ENCODE measurements around the gene SYK. TPM values are rescaled to one million over a fixed set of nuclear protein-coding genes. Genes with fewer than 3 reads are reported as not detected.

The SYK gene
- total RNA-seq, 1 donor from 2014 or later = not detected

DNA sequence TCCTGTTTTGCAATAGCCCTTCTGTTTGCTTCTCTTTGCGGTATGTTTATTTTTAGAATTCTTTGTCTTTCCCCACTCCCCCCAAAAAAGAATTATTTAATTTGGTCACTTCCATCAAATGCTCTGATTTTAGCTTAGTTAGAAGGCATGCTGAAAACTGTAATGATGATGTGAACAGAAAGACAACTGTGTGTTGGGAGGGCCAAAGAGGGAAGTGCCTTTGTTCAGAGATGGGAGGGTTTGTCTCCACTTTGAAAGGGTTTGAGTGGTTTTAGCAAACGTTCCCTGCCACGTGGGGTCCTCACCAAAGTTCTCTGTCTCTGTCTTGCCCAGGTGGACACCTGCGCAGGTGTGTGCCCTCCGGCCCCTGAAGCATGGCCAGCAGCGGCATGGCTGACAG lies 41.9 kb downstream of the SYK start:
- no peak overlapping the region for H3K4me2 ChIP-seq
- H3K27me3 Mint-ChIP-seq (ENCODE audit: insufficient read depth, low read depth) = peaks cover 3% of the 10 kb centered on the region
- H3K4me3 ChIP-seq = no peak overlapping the region
- no peaks in the 10 kb centered on the region for H3K36me3 Mint-ChIP-seq
- no peaks in the 10 kb centered on the region for H3K27me3 ChIP-seq
- H4K20me1 ChIP-seq (ENCODE audit: low read depth) = no peaks in the 10 kb centered on the region
- no peak overlapping the region for H3K4me3 Mint-ChIP-seq
- H3F3A ChIP-seq (ENCODE audit: low read depth) = peaks cover 16% of the 10 kb centered on the region
- H3K4me1 ChIP-seq = no peaks in the 10 kb centered on the region
- H3K9ac ChIP-seq = no peak overlapping the region
- H3K4me1 Mint-ChIP-seq = no peaks in the 10 kb centered on the region
- no peak overlapping the region for H3K27ac ChIP-seq
- no peaks in the 10 kb centered on the region for H3K36me3 ChIP-seq
- H2AFZ ChIP-seq (replicated peaks) = no peak overlapping the region
- H3K9me3 ChIP-seq (ENCODE audit: low read depth) = no peaks in the 10 kb centered on the region
- H3K27ac Mint-ChIP-seq = no peak overlapping the region
- DNase-seq (ENCODE audit: low spot score) = no peak
- no peaks in the 10 kb centered on the region for H3K9me3 Mint-ChIP-seq
- TF ChIP-seq EZH2phosphoT487 (IDR thresholded peaks at IDR 0.05) = no peak
- no peak for TF ChIP-seq EZH2 (IDR thresholded peaks at IDR 0.05)
- TF ChIP-seq, protein P1, sequence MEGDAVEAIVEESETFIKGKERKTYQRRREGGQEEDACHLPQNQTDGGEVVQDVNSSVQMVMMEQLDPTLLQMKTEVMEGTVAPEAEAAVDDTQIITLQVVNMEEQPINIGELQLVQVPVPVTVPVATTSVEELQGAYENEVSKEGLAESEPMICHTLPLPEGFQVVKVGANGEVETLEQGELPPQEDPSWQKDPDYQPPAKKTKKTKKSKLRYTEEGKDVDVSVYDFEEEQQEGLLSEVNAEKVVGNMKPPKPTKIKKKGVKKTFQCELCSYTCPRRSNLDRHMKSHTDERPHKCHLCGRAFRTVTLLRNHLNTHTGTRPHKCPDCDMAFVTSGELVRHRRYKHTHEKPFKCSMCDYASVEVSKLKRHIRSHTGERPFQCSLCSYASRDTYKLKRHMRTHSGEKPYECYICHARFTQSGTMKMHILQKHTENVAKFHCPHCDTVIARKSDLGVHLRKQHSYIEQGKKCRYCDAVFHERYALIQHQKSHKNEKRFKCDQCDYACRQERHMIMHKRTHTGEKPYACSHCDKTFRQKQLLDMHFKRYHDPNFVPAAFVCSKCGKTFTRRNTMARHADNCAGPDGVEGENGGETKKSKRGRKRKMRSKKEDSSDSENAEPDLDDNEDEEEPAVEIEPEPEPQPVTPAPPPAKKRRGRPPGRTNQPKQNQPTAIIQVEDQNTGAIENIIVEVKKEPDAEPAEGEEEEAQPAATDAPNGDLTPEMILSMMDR (IDR thresholded peaks at IDR 0.05) = no peak
- no peaks in the 10 kb centered on the region for H3K79me2 ChIP-seq (ENCODE audit: low read depth)

- no peaks in the 10 kb centered on the region for H3K36me3 ChIP-seq
- DNase-seq (ENCODE audit: low spot score) = no peak
- TF ChIP-seq, protein P1 (IDR thresholded peaks at IDR 0.05) = no peak
- TF ChIP-seq EZH2phosphoT487 (IDR thresholded peaks at IDR 0.05) (no peak), EZH2 (IDR thresholded peaks at IDR 0.05) (no peak)
- no peaks in the 10 kb centered on the region for H3K4me1 Mint-ChIP-seq
- no peaks in the 10 kb centered on the region for H3K9me3 ChIP-seq (ENCODE audit: low read depth)
- H3K27me3 Mint-ChIP-seq (ENCODE audit: insufficient read depth, low read depth) = peaks cover 6% of the 10 kb centered on the region
- peaks cover 16% of the 10 kb centered on the region for H3F3A ChIP-seq (ENCODE audit: low read depth)
- H3K4me2 ChIP-seq = no peak overlapping the region
- H3K79me2 ChIP-seq (ENCODE audit: low read depth) = no peaks in the 10 kb centered on the region
- no peak overlapping the region for H3K27ac ChIP-seq
- H4K20me1 ChIP-seq (ENCODE audit: low read depth) = no peaks in the 10 kb centered on the region
- no peaks in the 10 kb centered on the region for H3K9me3 Mint-ChIP-seq
- no peak overlapping the region for H3K4me3 ChIP-seq
- no peak overlapping the region for H3K4me3 Mint-ChIP-seq
- no peaks in the 10 kb centered on the region for H3K4me1 ChIP-seq
- H3K9ac ChIP-seq = no peak overlapping the region
- no peak overlapping the region for H3K27ac Mint-ChIP-seq
- no peak overlapping the region for H2AFZ ChIP-seq (replicated peaks)
- H3K36me3 Mint-ChIP-seq = no peaks in the 10 kb centered on the region
- no peaks in the 10 kb centered on the region for H3K27me3 ChIP-seq
Observed at GRCh38 chr9:90844326-90844725, 42.7 kb downstream of the SYK start.

- Mint-ChIP-seq H3K27ac (no peak overlapping the region), H3K4me3 (no peak overlapping the region)
Observed at GRCh38 chr9:90846770-90847419, 45.3 kb downstream of the SYK start.

More at GRCh38 chr9:90846770-90847419, 45.3 kb downstream of the SYK start:
- Mint-ChIP-seq H3K27me3 (ENCODE audit: insufficient read depth, low read depth) (peaks cover 10% of the 10 kb centered on the region), H3K36me3 (no peaks in the 10 kb centered on the region), H3K9me3 (no peaks in the 10 kb centered on the region), H3K4me1 (no peaks in the 10 kb centered on the region)
- DNase-seq (ENCODE audit: low spot score) = no peak
- Histone ChIP-seq H3K79me2 (ENCODE audit: low read depth) (no peaks in the 10 kb centered on the region), H2AFZ (replicated peaks) (no peak overlapping the region), H3K9me3 (ENCODE audit: low read depth) (no peaks in the 10 kb centered on the region), H3K36me3 (no peaks in the 10 kb centered on the region), H3K4me3 (no peak overlapping the region), H4K20me1 (ENCODE audit: low read depth) (no peaks in the 10 kb centered on the region), H3K4me2 (no peak overlapping the region), H3K4me1 (no peaks in the 10 kb centered on the region), H3K27me3 (no peaks in the 10 kb centered on the region), H3F3A (ENCODE audit: low read depth) (peaks cover 5% of the 10 kb centered on the region), H3K9ac (no peak overlapping the region), H3K27ac (no peak overlapping the region)
- TF ChIP-seq, protein P1 (IDR thresholded peaks at IDR 0.05) = no peak
- TF ChIP-seq EZH2 (IDR thresholded peaks at IDR 0.05) (no peak), EZH2phosphoT487 (IDR thresholded peaks at IDR 0.05) (no peak)
